BJ (cell line): Measurements from ENCODE around the gene UAP1. TPM values are rescaled to one million over a fixed set of nuclear protein-coding genes. Genes with fewer than 3 reads are reported as not detected.

Experiments used
- CTCF ChIA-PET: fragments of 350-600 bp; formaldehyde crosslinking; extraction: SDS; loops from one replicate; lab custom pipeline; 2021; ENCODE audit warnings: antibody characterized with exemption, inconsistent platforms; lab: Yijun Ruan, JAX
- POLR2A ChIA-PET: fragments of 300-600 bp; sonication (Branson Sonifier 250); formaldehyde crosslinking; extraction: SDS; loops from one replicate; lab custom pipeline; 2021; ENCODE audit warnings: antibody characterized with exemption; lab: Charles Lee
- DNase-seq: peaks from one replicate; pipeline ENCODE4 v3.0.0-alpha.2; 2011; ENCODE audit warnings: low read depth
- H3K27me3 ChIP-seq: 2 replicates; pipeline ENCODE4 v1.6.0; 2011; ENCODE audit warnings: low read length; ENCODE audit not compliant: control insufficient read depth, insufficient read depth
- H3K36me3 ChIP-seq: 2 replicates; pipeline ENCODE4 v1.5.1; 2011; ENCODE audit warnings: low read length; ENCODE audit not compliant: control insufficient read depth, insufficient read depth
- H3K4me3 ChIP-seq: 2 replicates; pipeline ENCODE4 v1.5.1; 2011; ENCODE audit warnings: low read depth, mild to moderate bottlenecking, control low read depth, low read length
- CTCF ChIP-seq: IDR thresholded peaks from 2 replicates; pipeline ENCODE4 v1.5.1; 2011; ENCODE audit warnings: low read depth, mild to moderate bottlenecking, control low read depth, inconsistent platforms, low read length, moderate library complexity; ENCODE audit not compliant: insufficient read depth
- polyA minus RNA-seq: library from RNA; depleted of rRNA, polyadenylated mRNA; stranded (reverse); fragments of >200 nt; gene quantifications from 2 replicates; pipeline ENCODE4 v1.2.3, GENCODE V29; 2011; rRNA and poly(A)+ RNA removed
- polyA plus RNA-seq: library from polyadenylated mRNA; depleted of rRNA; stranded (reverse); fragments of >200 nt; gene quantifications from 2 replicates; pipeline ENCODE4 v1.2.3, GENCODE V29; 2011; rRNA removed

UAP1 gene
- 33.6 and 70.4 TPM in 2 replicates for polyA plus RNA-seq
- 25.2 and 29.1 TPM in 2 replicates for polyA minus RNA-seq

- ChIA-PET CTCF (no interaction called here), POLR2A (interaction anchor here (0.6 kb wide), 2 partner anchors 26 to 301 kb away, joined by 3 to 4 read pairs; no protein-coding TSS in a partner anchor)
- Histone ChIP-seq H3K4me3 (peak within 1 kb of the TSS; percentile 98), H3K36me3 (peaks cover 1% of the 10 kb centered on the region; the same call in 1 of the 2 replicates), H3K27me3 (no peaks in the 10 kb centered on the region)
- TF ChIP-seq CTCF: no peak
- no peak for DNase-seq
Observed at GRCh38 chr1:162561616-162562469, at the start of gene UAP1. Gene UAP1, plus strand, starts transcription at chr1:162561722. Its CDS starts 4,347 bp downstream, at chr1:162566069.

GRCh38 chr1:162527314-162527713 lies 34.2 kb upstream of the UAP1 start:
- no peaks in the 10 kb centered on the region for H3K27me3 ChIP-seq
- no peak for DNase-seq
- no peak for TF ChIP-seq CTCF
- ChIA-PET CTCF (interaction anchor here (0.8 to 1.4 kb wide), 3 partner anchors 8 to 239 kb away, joined by 3 to 4 read pairs (median 4); no protein-coding TSS in a partner anchor), POLR2A (no interaction called here)
- no peaks in the 10 kb centered on the region; the same call in 1 of the 2 replicates for H3K36me3 ChIP-seq
- H3K4me3 ChIP-seq: no peak overlapping the region

- no peak for TF ChIP-seq CTCF
- Histone ChIP-seq H3K4me3 (no peak overlapping the region), H3K36me3 (no peaks in the 10 kb centered on the region; the same call in 1 of the 2 replicates), H3K27me3 (no peaks in the 10 kb centered on the region)
- no peak for DNase-seq
- POLR2A ChIA-PET: no interaction called here
- CTCF ChIA-PET: no interaction called here
Observed at GRCh38 chr1:162530307-162530987, 31.1 kb upstream of the UAP1 start.

GRCh38 chr1:162530988-162531319 lies 30.6 kb upstream of the UAP1 start:
- Histone ChIP-seq H3K27me3 (no peaks in the 10 kb centered on the region), H3K4me3 (no peak overlapping the region), H3K36me3 (no peaks in the 10 kb centered on the region; the same call in 1 of the 2 replicates)
- POLR2A ChIA-PET: no interaction called here
- no peak for TF ChIP-seq CTCF
- no peak for DNase-seq
- CTCF ChIA-PET: no interaction called here

- Histone ChIP-seq H3K4me3 (no peak overlapping the region), H3K36me3 (no peaks in the 10 kb centered on the region), H3K27me3 (no peaks in the 10 kb centered on the region)
- POLR2A ChIA-PET: interaction anchor here (0.6 kb wide), 1 partner anchor 44 kb away, joined by 3 read pairs; no protein-coding TSS in a partner anchor
- peak; percentile 20 for DNase-seq
- no peak for TF ChIP-seq CTCF
- CTCF ChIA-PET: interaction anchor here (1.2 kb wide), 1 partner anchor 9 kb away, joined by 4 read pairs; no protein-coding TSS in a partner anchor
Observed at GRCh38 chr1:162535501-162535900, 26.0 kb upstream of the UAP1 start.
